Hepatocyte (in vitro differentiated cells): ENCODE measurements around the gene DAPK2. TPM values are rescaled to one million over a fixed set of nuclear protein-coding genes. Genes with fewer than 3 reads are reported as not detected.

Source experiments
- DNase-seq: peaks from one replicate; pipeline ENCODE4 v3.0.0-alpha.2; 2016; ENCODE audit warnings: low spot score
- H2AFZ ChIP-seq: fragments of 200-600 bp; sonication (generic); 2 replicates; pipeline ENCODE4 v1.6.0; 2016; ENCODE audit warnings: antibody characterized with exemption, mild to moderate bottlenecking
- H3K27ac ChIP-seq: fragments of 200-600 bp; sonication (generic); 2 replicates; pipeline ENCODE4 v1.5.1; 2016; ENCODE audit warnings: mild to moderate bottlenecking
- H3K27me3 ChIP-seq: fragments of 200-600 bp; sonication (generic); 2 replicates; pipeline ENCODE4 v1.6.1; 2016
- H3K36me3 ChIP-seq: fragments of 200-600 bp; sonication (generic); replicated peaks from 2 replicates; pipeline ENCODE4 v1.5.1; 2016; ENCODE audit warnings: low read depth; ENCODE audit not compliant: insufficient read depth
- H3K4me1 ChIP-seq: fragments of 200-600 bp; sonication (generic); 2 replicates; pipeline ENCODE4 v1.5.1; 2016; ENCODE audit warnings: mild to moderate bottlenecking, moderate library complexity; ENCODE audit not compliant: insufficient read depth
- H3K4me2 ChIP-seq: fragments of 200-600 bp; sonication (generic); 2 replicates; pipeline ENCODE4 v1.6.0; 2016
- H3K4me3 ChIP-seq: fragments of 200-600 bp; sonication (generic); 2 replicates; pipeline ENCODE4 v1.5.1; 2016; ENCODE audit warnings: mild to moderate bottlenecking
- H3K79me2 ChIP-seq: fragments of 200-600 bp; sonication (generic); 2 replicates; pipeline ENCODE4 v1.6.0; 2017; ENCODE audit warnings: mild to moderate bottlenecking
- H3K9me2 ChIP-seq: fragments of 200-600 bp; sonication (generic); replicated peaks from 2 replicates; pipeline ENCODE4 v1.6.0; 2017; ENCODE audit warnings: mild to moderate bottlenecking; ENCODE audit not compliant: insufficient read depth
- H3K9me3 ChIP-seq: fragments of 200-600 bp; sonication (generic); 2 replicates; pipeline ENCODE4 v1.5.1; 2016; ENCODE audit warnings: low read depth, mild to moderate bottlenecking
- H4K20me1 ChIP-seq: fragments of 200-600 bp; sonication (generic); 2 replicates; pipeline ENCODE4 v1.6.0; 2016; ENCODE audit warnings: mild to moderate bottlenecking; ENCODE audit not compliant: insufficient read depth, poor library complexity, severe bottlenecking
- EZH2 ChIP-seq: fragments of 200-600 bp; sonication (generic); IDR thresholded peaks from 2 replicates; pipeline ENCODE4 v1.6.1; 2016; ENCODE audit warnings: antibody characterized with exemption, mild to moderate bottlenecking, borderline replicate concordance
- EZH2phosphoT487 ChIP-seq: fragments of 200-600 bp; sonication (generic); IDR thresholded peaks from one replicate; pipeline ENCODE4 v1.6.1; 2018; ENCODE audit warnings: antibody characterized with exemption, mild to moderate bottlenecking, low read depth, moderate library complexity; ENCODE audit not compliant: unreplicated experiment, severe bottlenecking
- WGBS: methylation state at CpG from one replicate; pipeline ENCODE4 v1.1.6; 2016; ENCODE audit warnings: low lambda C conversion rate; ENCODE audit errors: missing lambda C conversion rate; 5-methylcytosine and 5-hydroxymethylcytosine counted together
- polyA plus RNA-seq: library from polyadenylated mRNA; unstranded; fragments of >200 nt; fragmentation: Nextera tagmentation; extraction: Ambion mirVana; gene quantifications from 2 replicates; pipeline ENCODE4 v1.2.1, GENCODE V29; 2016
- total RNA-seq: library from RNA; depleted of rRNA; stranded (reverse); fragments of >200 nt; gene quantifications from 2 replicates; pipeline ENCODE4 v1.2.3, GENCODE V29; 2014
- TF ChIP-seq, protein P1 (sequence below): fragments of 200-600 bp; sonication (generic); IDR thresholded peaks from 2 replicates; pipeline ENCODE4 v1.5.1; 2016; ENCODE audit warnings: antibody characterized with exemption, mild to moderate bottlenecking; ENCODE audit not compliant: poor library complexity

The DAPK2 gene
- total and polyA plus RNA-seq, 2 experiments from 2014 or later: 4.9 to 5.1 TPM

DNA sequence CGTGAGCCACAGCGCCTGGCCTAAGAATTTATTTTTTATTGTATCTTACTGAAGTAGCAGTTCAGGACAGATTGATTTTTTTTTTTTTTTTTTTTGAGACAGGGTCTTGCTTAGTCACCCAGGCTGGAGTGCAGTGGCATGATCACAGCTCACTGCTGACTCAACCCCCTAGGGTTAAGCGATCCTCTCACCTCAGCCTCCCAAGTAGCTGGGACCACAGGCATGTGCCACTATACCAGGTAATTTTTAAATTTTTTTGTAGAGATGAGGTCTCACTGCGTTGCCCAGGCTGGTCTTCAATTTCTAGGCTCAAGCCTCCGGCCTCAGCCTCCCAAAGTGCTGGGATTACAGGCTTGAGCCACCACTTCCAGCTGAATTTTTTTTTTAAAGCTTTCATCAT, 112.8 kb downstream of the DAPK2 start:
- no peaks in the 10 kb centered on the region for H3K36me3 ChIP-seq
- H3K27me3 ChIP-seq: no peaks in the 10 kb centered on the region
- no peaks in the 10 kb centered on the region for H3K9me2 ChIP-seq
- no peak overlapping the region for H3K4me3 ChIP-seq
- no peak overlapping the region for H3K4me2 ChIP-seq
- H3K4me1 ChIP-seq: no peaks in the 10 kb centered on the region
- no peak overlapping the region for H2AFZ ChIP-seq
- DNase-seq: no peak
- TF ChIP-seq EZH2phosphoT487 (no peak), EZH2 (no peak)
- TF ChIP-seq, protein P1, sequence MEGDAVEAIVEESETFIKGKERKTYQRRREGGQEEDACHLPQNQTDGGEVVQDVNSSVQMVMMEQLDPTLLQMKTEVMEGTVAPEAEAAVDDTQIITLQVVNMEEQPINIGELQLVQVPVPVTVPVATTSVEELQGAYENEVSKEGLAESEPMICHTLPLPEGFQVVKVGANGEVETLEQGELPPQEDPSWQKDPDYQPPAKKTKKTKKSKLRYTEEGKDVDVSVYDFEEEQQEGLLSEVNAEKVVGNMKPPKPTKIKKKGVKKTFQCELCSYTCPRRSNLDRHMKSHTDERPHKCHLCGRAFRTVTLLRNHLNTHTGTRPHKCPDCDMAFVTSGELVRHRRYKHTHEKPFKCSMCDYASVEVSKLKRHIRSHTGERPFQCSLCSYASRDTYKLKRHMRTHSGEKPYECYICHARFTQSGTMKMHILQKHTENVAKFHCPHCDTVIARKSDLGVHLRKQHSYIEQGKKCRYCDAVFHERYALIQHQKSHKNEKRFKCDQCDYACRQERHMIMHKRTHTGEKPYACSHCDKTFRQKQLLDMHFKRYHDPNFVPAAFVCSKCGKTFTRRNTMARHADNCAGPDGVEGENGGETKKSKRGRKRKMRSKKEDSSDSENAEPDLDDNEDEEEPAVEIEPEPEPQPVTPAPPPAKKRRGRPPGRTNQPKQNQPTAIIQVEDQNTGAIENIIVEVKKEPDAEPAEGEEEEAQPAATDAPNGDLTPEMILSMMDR: no peak
- H3K79me2 ChIP-seq: no peaks in the 10 kb centered on the region
- 95% methylated on average over 5 of the region's 5 CpGs for WGBS
- H3K27ac ChIP-seq: no peak overlapping the region
- H4K20me1 ChIP-seq: no peaks in the 10 kb centered on the region
- H3K9me3 ChIP-seq: no peaks in the 10 kb centered on the region

DNA sequence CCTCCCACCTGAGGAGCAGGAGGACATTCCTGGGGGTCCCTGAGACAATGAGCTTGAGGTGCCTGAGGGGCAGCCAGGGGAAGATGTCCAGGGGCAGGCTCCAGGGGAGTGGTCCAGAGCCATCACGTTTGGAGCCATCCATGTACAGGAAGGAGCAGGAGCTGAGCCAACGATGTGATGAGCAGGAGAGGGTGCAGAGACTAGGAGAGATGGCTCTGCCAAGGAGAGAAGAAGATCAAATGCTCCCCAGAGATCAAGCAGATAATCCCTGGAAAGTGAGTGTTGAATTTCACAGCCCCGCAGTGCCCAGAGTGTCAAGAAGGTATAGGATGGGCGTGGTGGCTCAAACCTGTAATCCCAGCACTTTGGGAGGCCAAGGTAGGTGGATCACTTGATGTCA, 114.7 kb downstream of the DAPK2 start:
- H4K20me1 ChIP-seq: no peaks in the 10 kb centered on the region
- H3K9me3 ChIP-seq: no peaks in the 10 kb centered on the region
- no peaks in the 10 kb centered on the region for H3K9me2 ChIP-seq
- DNase-seq: no peak
- no peaks in the 10 kb centered on the region for H3K36me3 ChIP-seq
- H3K4me3 ChIP-seq: no peak overlapping the region
- no peaks in the 10 kb centered on the region for H3K4me1 ChIP-seq
- H3K4me2 ChIP-seq: no peak overlapping the region
- WGBS: 84% methylated on average over 4 of the region's 4 CpGs
- H3K27ac ChIP-seq: no peak overlapping the region
- TF ChIP-seq EZH2phosphoT487 (no peak), EZH2 (no peak)
- TF ChIP-seq, protein P1: no peak
- H2AFZ ChIP-seq: no peak overlapping the region
- no peaks in the 10 kb centered on the region for H3K79me2 ChIP-seq
- H3K27me3 ChIP-seq: no peaks in the 10 kb centered on the region

DNA sequence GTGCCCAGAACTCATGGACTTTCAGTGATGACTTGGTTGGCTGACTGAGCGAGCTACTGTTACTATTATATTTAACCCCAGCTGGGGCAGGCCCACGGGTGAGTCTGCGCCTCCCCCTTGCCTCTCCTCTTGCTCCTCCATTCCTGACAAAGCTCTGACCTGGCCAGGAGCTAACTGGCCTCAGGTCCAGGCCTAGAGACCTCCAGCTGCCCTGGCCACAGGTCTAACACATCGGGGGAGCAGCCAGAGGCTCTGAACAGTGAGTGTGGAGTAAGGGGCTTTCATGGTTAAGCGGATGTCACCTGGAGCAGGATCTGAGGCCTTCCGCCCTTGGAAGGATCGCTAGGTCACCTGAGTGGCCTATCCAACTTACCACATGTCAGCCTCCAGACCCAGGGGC, 116.3 kb downstream of the DAPK2 start:
- DNase-seq: no peak
- H3K27ac ChIP-seq: no peak overlapping the region
- no peaks in the 10 kb centered on the region for H3K36me3 ChIP-seq
- H3K9me3 ChIP-seq: no peaks in the 10 kb centered on the region
- TF ChIP-seq EZH2 (no peak), EZH2phosphoT487 (no peak)
- TF ChIP-seq, protein P1: no peak
- H3K27me3 ChIP-seq: no peaks in the 10 kb centered on the region
- H4K20me1 ChIP-seq: no peaks in the 10 kb centered on the region
- H3K4me1 ChIP-seq: peaks cover 9% of the 10 kb centered on the region
- no peaks in the 10 kb centered on the region for H3K79me2 ChIP-seq
- 98% methylated on average over 7 of the region's 7 CpGs for WGBS
- no peak overlapping the region for H3K4me2 ChIP-seq
- H2AFZ ChIP-seq: no peak overlapping the region
- H3K4me3 ChIP-seq: no peak overlapping the region
- H3K9me2 ChIP-seq: no peaks in the 10 kb centered on the region
